K562 (cell line): ENCODE data around the gene STAU1. TPM values are rescaled to one million over a fixed set of nuclear protein-coding genes. Genes with fewer than 3 reads are reported as not detected.
A peak's percentile ranks its signal among the peaks of the same experiment; 100 is the strongest.

Experiments
- ATAC-seq: fragments of 200-7000 bp; cut with Tn5 transposase; 3 replicates; pipeline ENCODE4 v1.9.1; 2020; ENCODE audit warnings: moderate library complexity
- BruUV-seq: library from RNA; stranded (reverse); fragments of 400-500 nt; replicated peaks from 2 replicates; lab custom pipeline; 2021; lab: Mats Ljungman, UMichigan
- CTCF ChIA-PET: fragments of 300-600 bp; formaldehyde crosslinking; extraction: SDS; loops from one replicate; lab custom pipeline; 2021; ENCODE audit warnings: low intra/inter-chr PET ratio; lab: Yijun Ruan, JAX
- POLR2A ChIA-PET: fragments of 300-600, 350-650 bp; sonication (Branson Sonifier 250); formaldehyde crosslinking; extraction: SDS; loops from one replicate; lab custom pipeline; 2021; ENCODE audit warnings: antibody characterized with exemption, inconsistent platforms; lab: Yijun Ruan, JAX
- DNase-seq, 4 experiments: peaks; one replicate each; pipeline versions ENCODE4 v3.0.0 to v3.0.0-alpha.2; 2011 to 2018; ENCODE audit warnings: low spot score in 3 of 4, mixed read lengths in 3 of 4; ENCODE audit errors: extremely low read depth in 1 of 4
- FAIRE-seq: peaks from 2 replicates; lab custom pipeline; 2011; peaks lifted over from hg19 to GRCh38; lab: Jason Lieb, UNC
- H2AFZ ChIP-seq: 2 replicates; pipeline ENCODE4 v1.6.0; 2011; ENCODE audit warnings: low read depth, low read length, control low read depth, inconsistent platforms
- H3K27ac ChIP-seq: fragments of 200-600 bp; 3 replicates; pipeline ENCODE4 v1.8.0; 2011; ENCODE audit warnings: low read depth, mild to moderate bottlenecking, control low read depth, inconsistent platforms, low read length, moderate library complexity, mixed read lengths; ENCODE audit errors: extremely low read depth
- H3K27me3 ChIP-seq, 2 experiments: fragments of 300-600 bp in 1 of 2; 2 replicates in 1 of 2; 3 replicates in 1 of 2; pipeline versions ENCODE4 v1.6.0 to v1.8.0; 2011; ENCODE audit warnings: inconsistent platforms in 2 of 2, low read length in 2 of 2, mild to moderate bottlenecking in 1 of 2, mixed read lengths in 1 of 2, moderate library complexity in 1 of 2; ENCODE audit not compliant: control insufficient read depth in 2 of 2, insufficient read depth in 2 of 2
- H3K36me3 ChIP-seq: fragments of 300-600 bp; 3 replicates; pipeline ENCODE4 v1.8.0; 2011; ENCODE audit warnings: mild to moderate bottlenecking, low read length, inconsistent platforms; ENCODE audit not compliant: control insufficient read depth, insufficient read depth
- H3K4me1 ChIP-seq, 2 experiments: fragments of 200-600 bp in 1 of 2; replicated peaks in 1 of 2; 2 replicates in 1 of 2; 3 replicates in 1 of 2; pipeline versions ENCODE4 v1.5.1 to v1.8.0; 2011; ENCODE audit warnings: inconsistent platforms in 2 of 2, low read length in 2 of 2, mild to moderate bottlenecking in 1 of 2, mixed read lengths in 1 of 2, moderate library complexity in 1 of 2; ENCODE audit not compliant: control insufficient read depth in 2 of 2, insufficient read depth in 2 of 2
- H3K4me2 ChIP-seq: 2 replicates; pipeline ENCODE4 v1.6.1; 2011; ENCODE audit warnings: low read length, control low read depth, inconsistent platforms, mixed read lengths; ENCODE audit not compliant: insufficient read depth
- H3K4me3 ChIP-seq: fragments of 200-600 bp; sonication (generic), shearing (Covaris generic); 2 replicates; pipeline ENCODE4 v1.5.1; 2016; ENCODE audit warnings: control low read depth, inconsistent platforms
- H3K79me2 ChIP-seq: fragments of 200-600 bp; 3 replicates; pipeline ENCODE4 v1.8.0; 2011; ENCODE audit warnings: low read length, inconsistent platforms; ENCODE audit not compliant: control insufficient read depth, insufficient read depth
- H3K9ac ChIP-seq, 2 experiments: 2 replicates each; pipeline versions ENCODE4 v1.6.0 to v1.6.1; 2011; ENCODE audit warnings: low read depth in 2 of 2, low read length in 2 of 2, control low read depth in 1 of 2, inconsistent platforms in 1 of 2, mild to moderate bottlenecking in 1 of 2, mixed read lengths in 1 of 2; ENCODE audit not compliant: insufficient read depth in 1 of 2
- H3K9me1 ChIP-seq: one replicate; pipeline ENCODE4 v1.6.0; 2011; ENCODE audit warnings: inconsistent platforms, mild to moderate bottlenecking, low read length, moderate library complexity; ENCODE audit not compliant: control insufficient read depth, insufficient read depth
- H3K9me3 ChIP-seq: replicated peaks from 2 replicates; pipeline ENCODE4 v1.5.1; 2011; ENCODE audit warnings: low read depth, low read length, inconsistent platforms; ENCODE audit not compliant: control insufficient read depth, insufficient read depth
- H4K20me1 ChIP-seq: replicated peaks from 2 replicates; pipeline ENCODE4 v1.6.1; 2011; ENCODE audit warnings: low read length, inconsistent platforms, mixed read lengths; ENCODE audit not compliant: control insufficient read depth, insufficient read depth
- ARID3A ChIP-seq: IDR thresholded peaks from 2 replicates; pipeline ENCODE4 v1.6.1; 2012; ENCODE audit warnings: low read depth, low read length, improper control_type of control experiment, borderline replicate concordance
- ATF3 ChIP-seq, 2 experiments: fragments of 450-650 bp in 1 of 2; sonication (generic) in 1 of 2; formaldehyde crosslinking in 1 of 2; IDR thresholded peaks in 1 of 2; conservative IDR thresholded peaks in 1 of 2; 2 replicates each; pipeline versions ENCODE4 v1.6.1 to v1.8.1; 2016 to 2023; ENCODE audit warnings: mild to moderate bottlenecking in 2 of 2, moderate library complexity in 2 of 2, inconsistent platforms in 1 of 2, missing genetic modification reagents in 1 of 2
- FOSL1 ChIP-seq: fragments of 200-800 bp; sonication (Bioruptor generic); conservative IDR thresholded peaks from 2 replicates; pipeline ENCODE4 v1.6.1; 2016; ENCODE audit warnings: missing genetic modification characterization, missing compliant biosample characterization
- IFI16 ChIP-seq: fragments of 250-450 bp; sonication (Bioruptor Pico); IDR thresholded peaks from 2 replicates; pipeline ENCODE4 v2.1.2; 2022; ENCODE audit warnings: mild to moderate bottlenecking, inconsistent platforms
- JUND ChIP-seq, 2 experiments: IDR thresholded peaks; 2 replicates in 1 of 2; 3 replicates in 1 of 2; pipeline ENCODE4 v1.6.1; 2011; ENCODE audit warnings: borderline replicate concordance in 2 of 2, low read depth in 2 of 2, low read length in 2 of 2, improper control_type of control experiment in 1 of 2, missing biosample characterization in 1 of 2, missing genetic modification characterization in 1 of 2, missing genetic modification reagents in 1 of 2
- L3MBTL2 ChIP-seq: fragments of 450-650 bp; IDR thresholded peaks from 2 replicates; pipeline ENCODE4 v1.6.1; 2016; ENCODE audit warnings: mild to moderate bottlenecking, moderate library complexity
- NBN ChIP-seq: fragments of 450-650 bp; IDR thresholded peaks from 2 replicates; pipeline ENCODE4 v1.6.1; 2016; ENCODE audit warnings: low read depth, mild to moderate bottlenecking
- NEUROD1 ChIP-seq: fragments of 150-350 bp; IDR thresholded peaks from 2 replicates; pipeline ENCODE4 v1.6.1; 2014; ENCODE audit warnings: borderline replicate concordance, low read length, low read depth; ENCODE audit not compliant: partially characterized antibody
- POLR2A ChIP-seq: fragments of 450-650 bp; conservative IDR thresholded peaks from 2 replicates; pipeline ENCODE4 v1.6.1; 2016
- SMARCA4 ChIP-seq: fragments of 450-650 bp; IDR thresholded peaks from 2 replicates; pipeline ENCODE4 v1.6.1; 2016
- TAL1 ChIP-seq: fragments of 450-650 bp; IDR thresholded peaks from 2 replicates; pipeline ENCODE4 v1.6.1; 2016; ENCODE audit warnings: mild to moderate bottlenecking
- TCF15 ChIP-seq: fragments of 250-450 bp; sonication (Bioruptor Pico); IDR thresholded peaks from 2 replicates; pipeline ENCODE4 v1.8.0; 2022; ENCODE audit warnings: moderate library complexity, mild to moderate bottlenecking, inconsistent platforms
- YY1 ChIP-seq, 3 experiments: IDR thresholded peaks; 2 replicates each; pipeline ENCODE4 v1.6.1; 2011; ENCODE audit warnings: low read length in 2 of 3, mild to moderate bottlenecking in 2 of 3, moderate library complexity in 2 of 3, borderline replicate concordance in 1 of 3, control low read depth in 1 of 3, low read depth in 1 of 3; ENCODE audit not compliant: insufficient read depth in 3 of 3, insufficient replicate concordance in 2 of 3, control insufficient read depth in 1 of 3, insufficient read length in 1 of 3; ENCODE audit errors: extremely low read depth in 1 of 3
- WGBS: fragments of 100-300 bp; shearing (Covaris generic); methylation state at CpG from one replicate; pipeline ENCODE4 v1.1.6; 2016; ENCODE audit warnings: low coverage, mixed read lengths; ENCODE audit not compliant: insufficient coverage; ENCODE audit errors: missing lambda C conversion rate; 5-methylcytosine and 5-hydroxymethylcytosine counted together
- in situ Hi-C: fragments of 300-500 bp; cut with MboI; formaldehyde crosslinking; loops from 4 replicates; pipeline ENCODE4 v1.15.0; 2018; ENCODE audit warnings: inconsistent platforms, mixed read lengths
- intact Hi-C: fragments of 100-400 bp; cut with micrococcal nuclease; formaldehyde crosslinking; loops from 2 replicates; pipeline ENCODE4 v1.14.2; 2022
- polyA plus RNA-seq, 8 experiments: library from polyadenylated mRNA; depleted of rRNA in 4 of 8; stranded (reverse) in 5 of 8; unstranded in 3 of 8; fragments of >200 nt; fragmentation: Nextera tagmentation in 2 of 8; fragmentation: Illumina TruSeq in 1 of 8; extraction: Ambion mirVana in 2 of 8; extraction: Trizol in 1 of 8; gene quantifications; 2 replicates each; pipeline versions ENCODE4 v1.2.1 to v1.2.3, GENCODE V29; 2011 to 2014; ENCODE audit warnings: inconsistent platforms in 1 of 8, missing spikeins in 1 of 8
- total RNA-seq, 7 experiments: library from RNA; depleted of rRNA in 6 of 7; stranded (reverse); fragments of >200 nt in 6 of 7; fragmentation: Illumina TruSeq in 2 of 7; extraction: Trizol in 2 of 7; gene quantifications; 2 replicates each; pipeline versions ENCODE4 v1.2.1 to v1.2.3, GENCODE V29; 2011 to 2021; ENCODE audit warnings: low replicate concordance in 1 of 7

STAU1 gene
- total and polyA plus RNA-seq, 9 of the 15 experiments (the other 6 are each of a cell fraction or from before 2014, with no cell fraction given) = 18.0 to 106 (median 50.6) TPM

- in situ Hi-C loops = no loop called here
- TF ChIP-seq POLR2A (0 out of 2 replicates have a peak, but pooled peaks have one; percentile 26), SMARCA4 (0 out of 2 replicates have a peak, but pooled peaks have one; percentile 14), IFI16 (CRISPR knock-in tag) (no peak), ATF3 (IDR thresholded peaks at IDR 0.05) (0 out of 2 replicates have a peak, but pooled peaks have one; percentile 16), ATF3 (CRISPR knock-in tag; conservative IDR thresholded peaks at IDR 0.05) (no peak), NBN (no peak), ARID3A (peak; percentile 64; the same call in 1 of the 2 replicates), YY1 (IDR thresholded peaks at IDR 0.05; ENCODE audit: borderline replicate concordance in 1 of 3, control insufficient read depth in 1 of 3, extremely low read depth in 1 of 3, insufficient read depth in 3 of 3, insufficient read length in 1 of 3, insufficient replicate concordance in 2 of 3, low read depth in 1 of 3, low read length in 2 of 3) (peak in 1 of 3 experiments; percentile 19), L3MBTL2 (0 out of 2 replicates have a peak, but pooled peaks have one; percentile 14), TCF15 (no peak), NEUROD1 (no peak), TAL1 (no peak), JUND (IDR thresholded peaks at IDR 0.05; ENCODE audit: borderline replicate concordance, low read depth, low read length) (peak; percentile 15; the same call in 1 of the 2 replicates), JUND (tag; IDR thresholded peaks at IDR 0.05; ENCODE audit: borderline replicate concordance, low read depth, low read length) (peak; percentile 25; the same call in 1 of the 3 replicates), FOSL1 (peak; percentile 39)
- peaks cover 94% of the 10 kb centered on the region for H3K79me2 ChIP-seq
- no peak overlapping the region for H3K9ac ChIP-seq
- H3K27me3 ChIP-seq = no peaks in the 10 kb centered on the region
- H3K4me2 ChIP-seq = peak overlapping the region; percentile 97
- POLR2A ChIA-PET = interaction anchor here (0.7 to 1.9 kb wide), 4 partner anchors 10 to 97 kb away, joined by 3 to 6 read pairs (median 5); no protein-coding TSS in a partner anchor
- H3K36me3 ChIP-seq = peaks cover 19% of the 10 kb centered on the region; the same call in 2 of the 3 replicates
- FAIRE-seq = peak; percentile 49
- peaks cover 21 to 35% of the 10 kb centered on the region in 2 experiments for H3K4me1 ChIP-seq
- peaks cover 24% of the 10 kb centered on the region for H4K20me1 ChIP-seq
- no peaks in the 10 kb centered on the region for H3K9me3 ChIP-seq
- H3K4me3 ChIP-seq = peak overlapping the region; percentile 8
- CTCF ChIA-PET = no interaction called here
- BruUV-seq = no TSS peak
- 17% methylated on average over 3 of the region's 3 CpGs for WGBS
- H2AFZ ChIP-seq = no peak overlapping the region
- peak in 2 of 4 experiments; percentile 34 to 35 for DNase-seq
- intact Hi-C loops = loop anchor here (5.0 kb wide), 1 partner anchor 34 kb away; the partner anchor contains the start of gene DDX27
- H3K9me1 ChIP-seq = no peaks in the 10 kb centered on the region
- no peak for ATAC-seq
- H3K27ac ChIP-seq = peak overlapping the region; percentile 48; the same call in 2 of the 3 replicates
Measured at GRCh38 chr20:49183444-49183843, 4.7 kb downstream of the STAU1 start.
